Limb (tissue), 2 donors: ENCODE measurements around the gene LRRC14B.

Source experiments
- DNase-seq, 2 donors: peaks; one replicate each; pipeline ENCODE4 v3.0.0-alpha.2; 2016; ENCODE audit errors: extremely low spot score in 2 of 2

The LRRC14B gene

DNA sequence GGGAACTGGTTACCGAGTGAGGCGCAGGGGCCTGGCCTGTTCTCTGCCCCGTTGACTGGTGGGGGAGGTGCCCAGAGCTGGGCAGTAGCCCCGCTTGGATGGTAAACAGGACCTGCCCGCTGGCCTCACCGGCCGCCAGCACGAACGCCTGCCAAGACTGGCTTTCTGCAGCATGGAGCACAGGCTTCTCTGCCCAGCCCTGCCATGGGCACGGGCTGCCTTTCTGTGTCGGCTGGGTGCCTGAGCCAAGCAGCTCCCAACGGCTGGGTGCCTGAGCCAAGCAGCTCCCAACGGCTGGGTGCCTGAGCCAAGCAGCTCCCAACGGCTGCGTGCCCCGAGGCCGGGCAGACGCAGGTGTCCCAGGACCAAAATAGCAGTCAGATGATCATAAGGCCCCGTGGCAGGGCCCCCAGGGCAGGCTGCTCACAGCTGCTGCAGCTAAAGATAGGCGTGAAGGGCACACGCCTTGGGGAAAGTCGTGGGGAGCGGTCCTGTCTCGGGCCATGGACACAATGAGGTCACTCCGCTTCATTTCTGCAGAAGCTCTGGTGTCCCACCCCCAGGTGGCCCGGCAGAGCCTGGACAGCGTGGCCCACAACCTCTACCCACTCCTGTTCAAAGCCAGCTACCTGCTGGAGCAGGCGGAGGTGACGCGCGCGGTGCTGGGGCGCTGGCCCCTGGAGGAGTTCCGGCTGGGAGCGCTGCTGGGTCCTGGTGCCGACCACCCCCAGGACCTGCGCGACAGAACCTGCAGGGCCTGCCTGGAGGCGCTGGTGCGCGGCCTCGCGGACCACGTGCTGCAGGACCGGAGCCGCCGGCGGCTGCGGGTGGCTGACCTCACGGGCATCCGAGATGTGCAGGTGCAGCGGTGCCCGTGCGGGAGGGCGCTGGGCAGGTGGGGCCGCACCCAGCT is at the start of gene LRRC14B:
LRRC14B (plus strand) TSS at position 460 of the 913 bp plus-strand sequence; CDS start at position 504, 44 bp downstream.
- DNase-seq, result peak in 1 of 2 donors; percentile 51

DNA sequence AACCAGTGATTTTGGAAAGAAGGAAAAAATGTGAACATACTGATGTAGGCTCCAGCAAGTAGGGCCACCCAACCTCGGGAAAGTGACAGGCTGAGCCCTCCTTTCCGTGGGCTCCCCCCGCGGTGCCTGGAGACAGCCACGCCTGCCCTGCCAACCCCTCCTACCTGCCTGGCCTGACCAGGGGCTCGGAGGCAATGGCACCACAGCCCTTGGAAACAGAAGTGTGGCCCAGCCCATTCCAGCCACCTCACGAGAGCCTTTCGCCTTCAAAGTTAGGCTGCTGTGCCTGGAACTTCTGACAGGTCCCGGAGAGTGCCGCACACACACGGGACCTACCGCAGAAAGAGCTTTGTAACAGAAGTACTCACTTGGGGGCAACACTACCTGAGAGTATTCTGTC is 49.5 kb upstream of the LRRC14B start:
- DNase-seq, result no peak

DNA sequence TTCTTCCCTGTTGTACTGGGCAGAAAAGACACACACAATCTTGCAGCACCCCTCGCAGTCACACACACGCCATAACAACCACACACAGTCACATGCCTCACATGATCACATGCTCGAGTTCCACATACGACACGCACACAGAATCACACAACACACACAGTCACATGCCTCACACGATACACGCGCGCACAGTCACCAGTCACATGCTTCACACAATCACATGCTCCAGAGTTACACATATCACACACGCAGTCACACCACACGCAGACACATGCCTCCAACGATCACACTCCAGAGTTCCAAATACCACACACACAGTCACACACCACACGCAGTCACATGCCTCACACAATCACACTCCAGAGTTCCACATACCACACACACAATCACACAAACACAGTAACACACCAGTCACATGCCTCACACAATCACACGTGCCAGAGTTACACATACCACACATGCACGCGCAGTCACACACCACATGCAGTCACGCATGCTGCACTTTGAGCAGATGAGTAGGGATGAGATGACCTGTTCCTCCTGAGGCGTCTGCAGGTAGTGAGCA is 49.0 kb upstream of the LRRC14B start:
- DNase-seq, result no peak

DNA sequence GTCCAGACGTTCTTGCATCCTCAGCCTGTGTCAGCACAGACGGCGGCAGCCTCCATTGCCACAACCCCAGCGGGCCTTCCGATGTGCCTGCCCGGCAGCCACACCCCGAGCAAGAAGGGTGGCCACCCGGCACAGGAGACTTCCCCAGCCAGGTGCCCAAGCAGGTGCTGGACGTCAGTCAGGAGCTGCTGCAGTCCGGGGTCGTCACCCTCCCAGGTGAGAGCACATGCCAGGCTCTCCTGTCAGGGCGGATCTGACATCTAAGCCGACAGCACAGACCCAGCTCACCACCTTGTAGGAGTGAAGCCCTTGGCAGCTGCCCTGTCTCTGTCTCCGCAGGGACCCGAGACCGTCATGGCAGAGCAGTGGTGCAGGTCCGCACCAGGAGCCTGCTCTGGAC is 48.3 kb upstream of the LRRC14B start:
- DNase-seq, result no peak

DNA sequence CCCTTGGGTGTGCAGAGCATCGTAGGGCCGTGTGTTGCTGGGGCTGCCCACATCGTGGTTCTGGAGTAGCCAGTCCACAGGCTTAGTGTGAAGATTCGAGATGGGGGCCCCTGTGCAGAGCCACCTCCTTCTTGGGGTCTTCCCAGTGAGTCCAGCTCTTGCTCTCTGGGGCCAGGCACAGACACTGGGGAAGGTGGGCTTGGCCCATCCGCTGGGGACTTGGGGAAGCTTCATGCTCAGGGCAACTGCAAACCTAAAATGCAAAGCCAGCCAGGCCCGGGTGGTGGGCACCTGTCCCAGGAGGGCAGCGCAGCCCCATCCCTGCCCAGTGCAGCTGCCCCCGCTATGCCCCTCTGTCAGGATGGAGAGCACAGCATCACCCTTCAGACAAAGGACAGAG is 46.4 kb upstream of the LRRC14B start:
- no peak for DNase-seq

DNA sequence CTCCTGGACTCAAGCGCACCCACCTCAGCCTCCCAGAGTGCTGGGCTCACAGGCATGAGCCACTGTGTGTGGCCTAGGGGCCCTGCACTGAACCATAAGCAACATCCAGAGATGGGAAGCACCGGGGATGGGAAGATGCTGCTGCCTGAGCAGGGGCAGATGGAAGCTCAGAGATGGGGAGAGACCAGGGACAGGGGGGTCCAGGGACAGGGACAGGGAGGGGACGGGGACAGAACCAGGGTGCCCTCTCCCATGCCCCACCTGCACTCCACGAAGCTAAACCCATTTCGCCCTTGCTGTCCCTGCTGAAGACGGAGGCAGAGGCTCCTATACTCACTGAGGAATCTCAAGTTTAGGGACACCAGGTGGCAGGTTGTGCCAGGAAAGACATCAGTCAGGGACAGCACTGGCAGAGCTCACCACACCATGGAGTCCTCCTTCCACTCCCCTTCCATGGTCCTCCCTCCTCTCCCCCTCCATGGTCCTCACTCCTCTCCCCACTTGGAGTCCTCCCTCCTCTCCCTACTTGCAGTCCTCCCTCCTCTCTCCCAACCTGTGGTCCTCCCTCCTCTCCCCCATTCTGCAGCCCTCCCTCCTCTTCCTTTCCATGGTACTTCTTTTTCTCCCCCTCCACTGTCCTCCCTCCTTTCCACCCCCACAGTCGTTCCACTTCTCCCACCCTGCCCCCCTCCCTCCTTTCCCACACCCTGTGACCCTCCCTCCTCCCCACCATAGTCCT is 45.5 kb upstream of the LRRC14B start:
- no peak for DNase-seq

DNA sequence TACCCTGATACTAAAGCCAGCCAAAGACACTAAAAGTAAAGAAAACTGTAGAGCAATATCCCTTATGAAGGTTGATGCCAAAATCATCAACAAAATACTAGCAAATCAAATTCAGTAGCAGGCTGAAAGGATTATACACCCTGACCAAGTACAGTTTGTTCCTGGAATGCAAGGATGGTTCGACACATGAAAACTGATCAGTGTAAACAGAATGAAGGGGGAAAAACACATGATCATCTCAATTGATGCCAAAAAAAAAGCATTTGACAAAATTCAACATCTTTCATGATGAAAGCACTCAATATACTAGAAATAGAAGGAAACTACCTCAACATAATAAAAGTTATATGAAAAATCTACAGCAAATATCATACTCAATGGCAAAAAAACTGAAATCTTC is 43.5 kb upstream of the LRRC14B start:
- no peak for DNase-seq

DNA sequence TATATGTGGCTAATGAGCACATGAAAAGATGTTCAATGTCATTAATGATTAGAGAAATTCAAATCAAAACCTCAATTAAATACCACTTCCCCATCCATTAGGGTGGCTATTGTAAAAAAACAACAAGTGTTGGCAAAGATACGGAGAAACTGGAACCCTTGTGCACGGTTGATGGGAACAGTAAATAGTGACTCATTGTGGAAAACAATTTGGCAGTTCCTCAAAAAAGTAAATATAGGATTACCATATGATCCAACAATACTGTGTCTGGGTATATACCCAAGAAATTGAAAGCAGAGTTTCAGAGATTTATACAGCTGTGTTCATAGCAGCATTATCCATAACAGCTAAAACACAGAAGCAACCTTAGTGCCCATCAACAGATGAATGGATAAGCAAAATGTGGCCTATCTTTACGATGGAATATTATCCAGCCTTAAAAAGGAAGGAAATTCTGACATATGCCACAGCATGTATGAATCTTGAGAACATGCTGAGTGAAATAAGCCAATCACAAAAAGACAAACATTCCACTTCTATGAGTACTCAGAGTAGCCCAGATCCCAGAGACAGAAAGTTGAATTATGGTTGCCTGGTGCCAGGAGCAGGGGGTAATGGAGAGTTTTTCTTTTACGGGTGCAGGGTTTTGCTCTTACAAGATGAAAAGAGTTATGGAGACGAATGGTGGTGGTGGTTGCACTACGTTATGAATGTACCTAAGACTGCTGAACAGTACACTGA is 41.4 kb upstream of the LRRC14B start:
- no peak for DNase-seq

DNA sequence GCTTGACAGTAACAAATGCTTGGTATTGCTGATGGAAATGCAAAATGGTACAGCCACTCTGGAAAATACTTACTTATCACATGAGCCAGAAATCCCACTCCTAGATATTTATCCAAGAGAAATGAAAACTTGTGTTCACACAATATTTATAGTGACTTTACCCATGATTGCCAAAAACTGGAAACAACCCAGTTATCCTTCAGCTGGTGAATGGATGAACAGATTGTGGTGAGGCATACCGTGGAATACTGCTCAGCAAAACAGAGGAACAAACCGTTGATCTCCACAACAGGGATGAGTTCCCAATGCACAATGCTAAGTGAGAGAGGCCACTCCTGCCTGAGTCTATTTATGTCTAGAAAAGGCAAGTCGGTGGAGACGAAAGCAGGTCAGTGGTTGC is 40.5 kb upstream of the LRRC14B start:
- no peak for DNase-seq

DNA sequence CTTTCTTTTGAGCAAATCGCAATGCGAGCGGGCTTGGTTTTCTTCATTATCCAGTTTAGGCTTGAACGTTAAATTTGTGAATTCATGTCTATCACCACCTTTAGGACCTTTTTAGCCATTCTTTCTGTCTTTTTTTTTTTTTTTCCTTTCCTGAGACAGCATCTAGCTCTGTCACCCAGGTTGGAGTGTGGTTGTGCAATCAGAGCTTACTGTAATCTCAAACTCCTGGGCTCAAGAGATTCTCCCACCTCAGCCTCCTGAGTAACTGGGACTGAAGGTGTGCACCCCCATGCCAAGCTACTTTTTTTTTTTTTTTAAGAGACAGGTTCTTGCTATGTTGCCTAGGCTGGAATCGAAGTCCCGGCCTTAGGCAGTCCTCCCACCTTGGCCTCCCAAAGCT is 39.2 kb upstream of the LRRC14B start:
- no peak for DNase-seq

DNA sequence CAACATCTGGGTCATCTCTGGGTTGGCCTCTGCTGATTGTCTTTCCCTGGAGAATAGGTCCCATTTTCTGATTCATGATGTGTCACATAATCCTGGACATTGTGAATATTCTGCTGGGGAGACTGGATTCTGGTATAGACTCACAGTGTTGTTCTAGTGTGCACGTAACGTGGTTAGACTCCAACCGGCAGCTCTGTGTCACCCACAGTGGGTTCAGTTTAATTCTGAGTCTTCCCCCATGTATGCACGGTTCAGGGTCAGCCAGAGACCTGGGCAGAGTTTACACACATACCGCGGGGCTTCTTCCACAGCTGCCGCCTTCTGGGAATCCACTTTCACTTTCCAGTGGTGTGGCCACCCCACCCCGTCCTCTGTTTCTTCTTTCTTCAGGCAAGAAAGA is 38.0 kb upstream of the LRRC14B start:
- DNase-seq, result no peak

DNA sequence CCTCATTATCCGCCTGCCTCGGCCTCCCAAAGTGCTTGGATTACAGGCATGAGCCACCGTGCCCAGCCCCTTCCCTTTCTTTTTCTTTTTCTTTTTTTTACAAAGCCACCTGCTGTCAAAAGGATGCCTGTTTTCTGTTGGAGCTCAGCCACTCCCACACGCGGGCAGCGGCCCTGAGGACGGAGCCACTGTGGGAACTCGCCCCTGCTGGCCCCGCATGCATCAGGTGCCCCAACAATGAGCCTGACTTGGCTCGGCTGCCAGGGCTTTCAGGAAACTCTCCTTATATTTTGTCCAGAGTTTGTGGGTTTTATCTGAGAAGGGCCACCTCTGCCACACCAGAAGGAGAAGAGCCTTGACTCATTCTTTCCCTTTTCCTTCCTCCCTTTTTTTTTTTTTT is 37.1 kb upstream of the LRRC14B start:
- peak in 1 of 2 donors; percentile 14 for DNase-seq

DNA sequence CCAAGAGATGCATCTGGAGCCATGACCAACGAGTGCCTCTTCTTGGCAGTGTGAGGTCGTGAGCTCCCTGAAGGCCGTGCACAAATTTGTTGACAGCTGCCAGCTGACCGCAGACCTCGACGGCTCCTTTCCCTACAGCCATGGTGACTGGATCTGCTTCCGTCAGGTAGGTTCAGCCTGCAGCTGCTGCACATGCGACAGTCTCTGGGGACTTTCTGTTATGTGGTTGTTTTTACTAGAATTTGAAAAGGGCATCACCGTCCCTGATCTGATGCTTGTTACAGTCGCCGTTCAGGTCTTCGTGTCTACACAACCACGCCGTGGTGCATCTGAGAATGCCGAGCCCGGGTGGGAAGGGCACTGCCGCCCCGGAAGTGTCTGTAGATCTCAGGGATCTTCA is 36.5 kb upstream of the LRRC14B start:
- peak in 1 of 2 donors; percentile 12 for DNase-seq

DNA sequence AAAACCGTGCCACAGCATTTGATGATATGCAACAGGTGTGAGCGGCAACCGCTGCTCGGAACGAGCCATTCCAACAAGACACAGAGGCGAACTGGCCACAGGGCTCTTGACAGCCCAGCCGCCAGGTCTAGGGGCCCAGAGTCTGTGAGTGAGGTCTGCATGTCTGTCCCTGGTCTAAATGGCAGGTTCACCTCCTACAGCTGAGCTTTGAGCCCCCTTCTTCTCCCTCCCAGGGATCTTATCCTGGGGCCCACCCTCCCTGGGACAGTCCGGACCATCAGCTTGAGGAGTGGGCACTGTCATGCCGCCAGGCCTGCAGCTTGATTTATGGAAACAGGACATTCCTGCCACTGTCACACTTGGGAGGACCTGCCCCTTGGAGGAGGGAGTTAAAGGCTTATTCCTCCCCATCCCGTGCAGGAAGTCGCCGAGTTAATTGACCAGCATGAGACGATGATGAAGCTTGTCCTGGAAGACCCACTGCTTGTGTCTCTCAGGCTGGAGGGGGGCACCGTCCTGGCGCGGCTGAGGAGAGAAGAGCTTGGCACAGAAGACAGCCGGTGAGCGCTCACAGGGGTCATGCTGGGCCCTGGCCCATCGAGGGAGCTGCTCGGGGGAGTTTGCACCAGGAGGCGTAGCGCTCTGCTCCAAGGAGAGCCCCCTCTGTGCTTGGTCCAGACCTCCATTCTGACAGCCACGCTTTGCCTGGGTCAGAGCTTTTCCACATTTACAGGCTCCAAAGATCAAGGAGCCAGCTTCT is 35.5 kb upstream of the LRRC14B start:
- peak in 1 of 2 donors; percentile 12 for DNase-seq

DNA sequence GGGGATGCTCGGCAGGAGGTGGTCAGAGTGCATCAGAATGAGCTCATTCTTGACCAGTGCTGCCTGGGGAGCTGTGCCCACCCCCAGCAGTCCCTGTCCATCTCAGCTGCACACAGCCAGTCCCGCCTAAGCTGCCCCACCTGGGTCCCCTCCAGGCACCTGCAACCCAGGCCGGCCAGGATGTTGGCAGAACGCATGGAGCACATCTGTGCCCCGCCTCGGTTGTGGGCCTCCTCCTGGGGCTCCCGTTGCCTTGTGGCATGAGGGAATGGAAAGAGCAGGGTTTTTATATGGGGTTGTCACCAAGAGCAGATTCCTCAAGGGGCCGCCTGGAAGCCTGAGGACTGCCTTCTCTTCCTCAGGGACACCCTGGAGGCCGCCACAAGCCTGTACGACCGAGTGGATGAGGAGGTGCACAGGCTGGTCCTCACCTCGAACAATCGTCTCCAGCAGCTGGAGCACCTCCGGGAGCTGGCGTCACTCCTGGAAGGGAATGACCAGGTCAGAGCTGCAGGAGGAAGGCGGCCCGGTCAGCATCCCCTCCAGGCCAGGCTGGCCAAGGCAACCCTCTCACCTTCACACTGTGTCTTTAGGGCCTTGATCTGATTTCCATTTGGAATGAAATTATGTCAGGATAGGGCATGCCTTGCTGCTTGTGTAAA is 34.8 kb upstream of the LRRC14B start:
- DNase-seq, result peak in 1 of 2 donors; percentile 14

DNA sequence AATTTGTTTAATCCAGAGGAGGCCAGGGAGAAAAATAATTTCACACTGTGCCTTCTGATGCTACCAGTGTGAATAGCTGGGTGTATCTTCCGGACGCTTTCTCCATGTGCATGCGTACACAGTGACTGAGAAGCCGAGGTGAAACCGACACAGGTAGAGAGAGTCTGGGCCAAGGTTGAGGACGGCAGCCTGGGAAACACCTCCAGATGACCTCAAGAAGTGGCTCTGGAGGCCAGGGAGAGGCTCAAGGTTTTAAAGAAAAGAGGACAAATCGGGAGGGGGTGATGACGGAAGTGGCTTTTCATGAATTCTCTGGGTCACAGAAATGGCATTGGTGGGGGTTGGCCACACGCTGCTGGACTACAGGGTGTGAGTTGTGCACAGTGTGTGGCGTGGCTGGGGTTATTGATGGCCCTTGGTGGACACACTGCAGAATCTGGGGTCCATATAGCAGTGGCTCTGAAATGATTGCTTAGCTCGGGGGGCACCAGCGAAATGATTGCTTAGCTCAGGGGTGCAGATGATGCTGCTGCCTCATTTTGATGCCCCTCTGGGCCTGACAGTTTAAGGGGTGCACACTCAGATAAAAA is 34.1 kb upstream of the LRRC14B start:
- DNase-seq, result peak in 1 of 2 donors; percentile 13

DNA sequence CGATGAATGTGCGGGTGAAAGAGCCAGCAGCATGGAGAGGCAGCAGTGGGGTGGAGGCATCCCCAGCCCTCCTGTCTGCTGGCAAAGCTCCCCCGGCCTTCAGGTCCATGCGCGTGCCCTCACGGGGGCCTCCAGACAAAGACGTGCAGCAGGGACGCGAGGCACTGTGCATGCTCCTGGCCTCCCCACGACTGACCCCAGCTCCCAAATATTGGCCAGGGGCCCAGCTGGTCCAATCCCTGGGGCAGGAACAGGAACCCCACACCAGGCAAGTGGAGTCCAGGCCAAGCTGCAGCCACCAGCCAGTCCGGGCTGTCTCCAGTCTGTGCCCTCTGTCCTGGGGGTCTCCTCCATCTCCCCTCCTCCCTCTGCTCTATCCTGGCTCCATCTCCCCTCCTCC is 33.5 kb upstream of the LRRC14B start:
- DNase-seq, result peak in 1 of 2 donors; percentile 14

DNA sequence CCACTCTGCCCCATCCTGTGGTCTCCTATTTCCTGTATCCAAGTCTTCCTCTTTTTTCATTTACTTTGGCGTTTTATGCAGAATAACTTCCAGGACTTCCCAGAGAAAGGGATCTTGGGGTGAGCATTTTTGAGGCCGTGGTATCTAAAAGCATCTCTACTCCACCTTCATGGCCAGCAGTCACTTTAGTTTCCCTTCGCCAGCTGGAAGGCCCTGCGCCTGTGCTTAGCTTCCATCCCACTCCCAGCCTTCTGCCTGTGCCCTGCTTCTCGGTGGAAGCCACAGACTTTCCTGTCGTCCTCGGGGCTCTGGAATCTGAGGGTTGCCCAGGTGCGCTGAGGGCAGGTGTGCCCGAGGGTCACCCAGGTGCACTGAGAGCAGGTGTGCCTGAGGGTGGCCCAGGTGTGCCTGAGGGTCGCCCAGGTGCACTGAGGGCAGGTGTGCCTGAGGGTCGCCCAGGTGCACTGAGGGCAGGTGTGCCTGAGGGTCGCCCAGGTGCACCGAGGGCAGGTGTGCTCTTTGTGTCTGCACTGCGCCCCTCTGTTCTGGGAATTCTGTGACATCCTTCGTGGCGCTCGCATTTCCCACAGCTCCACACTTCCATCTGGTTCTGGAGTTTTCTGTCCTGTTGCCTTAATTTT is 32.4 kb upstream of the LRRC14B start:
- DNase-seq, result peak in 1 of 2 donors; percentile 10

DNA sequence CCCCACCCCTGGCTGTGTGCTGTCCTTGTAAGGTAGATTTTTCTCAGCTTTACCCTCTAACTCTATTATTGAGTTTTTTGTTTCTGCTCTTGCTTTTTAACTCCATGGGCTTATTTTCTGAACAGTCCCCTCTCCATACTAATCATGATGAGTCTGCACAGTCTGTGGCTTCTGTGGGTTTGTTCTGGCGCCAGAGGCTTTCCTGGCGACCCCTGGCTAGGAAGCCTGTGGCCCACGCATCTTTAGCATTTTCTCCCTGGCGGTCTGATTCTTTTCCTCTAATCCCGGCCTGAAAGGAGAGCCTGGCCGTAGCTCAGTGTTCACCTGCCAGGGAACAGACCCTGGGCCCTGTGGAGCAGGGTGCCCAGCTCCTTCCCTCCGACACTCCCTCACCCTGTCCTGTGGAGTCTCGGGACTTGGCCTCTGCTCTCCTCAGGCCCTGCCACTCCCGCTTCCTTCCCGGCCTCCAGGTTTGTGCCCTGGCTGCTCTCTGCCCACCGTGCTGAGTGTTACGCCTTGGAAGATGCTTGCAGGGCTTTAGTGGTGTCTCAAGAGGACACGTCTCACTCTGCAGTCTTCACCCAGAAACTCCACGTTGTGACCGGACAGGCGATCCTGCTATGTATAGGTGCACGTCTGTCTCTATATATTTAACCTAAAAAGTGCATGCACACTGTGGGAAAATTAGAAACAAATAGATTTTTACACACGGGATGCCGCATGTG is 31.7 kb upstream of the LRRC14B start:
- DNase-seq, result peak in 1 of 2 donors; percentile 14
